ENCODE measurements around the gene BRD3.

GRCh38 chr9:134014946-134015345 lies 52.9 kb downstream of the BRD3 start:
- TF ChIP-seq POLR2A (IDR thresholded peaks at IDR 0.05; ENCODE audit: low read length) = no peak
- no peak for TF ChIP-seq GATA1 (IDR thresholded peaks at IDR 0.05; ENCODE audit: low read depth, low read length)

Data from erythroblast (primary cell).